GM19328 (cell line): ENCODE measurements around the gene ZNF438.
"Not testable (repeated sequence)": the region's sequence is repeated elsewhere in the genome, so short reads cannot be mapped to it uniquely, and the experiment has no call there.

Source experiments
- ATAC-seq: cut with Tn5 transposase; IDR thresholded peaks from one replicate; pipeline ENCODE4 v1.9.1; 2021; ENCODE audit warnings: mild to moderate bottlenecking, moderate library complexity; ENCODE audit not compliant: unreplicated experiment

Gene ZNF438

DNA sequence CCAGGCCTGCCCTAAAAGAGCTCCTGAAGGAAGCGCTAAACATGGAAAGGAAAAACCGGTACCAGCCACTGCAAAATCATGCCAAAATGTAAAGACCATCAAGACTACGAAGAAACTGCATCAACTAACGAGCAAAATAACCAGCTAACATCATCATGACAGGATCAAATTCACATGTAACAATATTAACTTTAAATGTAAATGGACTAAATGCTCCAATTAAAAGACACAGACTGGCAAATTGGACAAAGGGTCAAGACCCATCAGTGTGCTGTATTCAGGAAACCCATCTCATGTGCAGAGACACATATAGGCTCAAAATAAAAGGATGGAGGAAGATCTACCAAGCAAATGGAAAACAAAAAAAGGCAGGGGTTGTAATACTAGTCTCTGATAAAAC is 82.4 kb downstream of the ZNF438 start:
- ATAC-seq = not testable (repeated sequence)

DNA sequence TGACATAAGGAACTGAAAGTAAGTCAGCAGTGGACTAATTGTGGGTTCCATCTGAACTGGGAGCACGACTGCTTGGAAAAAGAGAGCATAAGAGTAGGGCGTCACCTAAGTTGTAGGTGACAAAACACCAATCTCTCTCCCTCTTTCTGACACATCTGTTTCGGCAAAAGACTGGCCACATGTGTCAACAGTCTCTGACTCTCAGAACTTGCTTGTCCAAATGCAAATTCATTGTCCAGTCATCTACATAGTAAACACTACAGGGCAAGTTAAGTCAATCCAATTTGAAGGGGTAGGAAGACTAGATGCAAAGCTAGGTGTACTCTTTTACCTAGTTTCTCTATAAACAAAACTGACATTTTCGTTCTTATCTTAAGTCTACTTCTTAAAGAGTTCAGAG is 87.7 kb downstream of the ZNF438 start:
- no peak for ATAC-seq

DNA sequence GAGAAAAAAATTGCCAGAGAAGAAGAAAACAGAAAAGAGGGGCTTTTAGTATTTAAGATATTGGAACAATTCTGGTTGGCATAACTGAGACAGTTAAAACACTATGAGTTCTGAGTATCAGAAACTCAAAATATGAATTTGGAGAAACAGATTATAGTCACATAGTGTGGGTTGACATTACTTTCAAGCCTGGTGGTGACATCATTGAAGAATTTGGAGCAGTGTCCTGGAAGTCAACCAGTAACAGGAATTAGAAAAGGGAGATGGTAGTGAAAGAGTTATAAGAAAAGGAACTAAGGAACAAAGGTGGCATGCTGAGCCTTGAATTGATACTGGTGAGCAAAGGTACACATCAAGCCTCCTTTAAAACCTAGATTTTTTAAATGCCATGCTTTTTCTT is 88.2 kb downstream of the ZNF438 start:
- ATAC-seq = no peak

DNA sequence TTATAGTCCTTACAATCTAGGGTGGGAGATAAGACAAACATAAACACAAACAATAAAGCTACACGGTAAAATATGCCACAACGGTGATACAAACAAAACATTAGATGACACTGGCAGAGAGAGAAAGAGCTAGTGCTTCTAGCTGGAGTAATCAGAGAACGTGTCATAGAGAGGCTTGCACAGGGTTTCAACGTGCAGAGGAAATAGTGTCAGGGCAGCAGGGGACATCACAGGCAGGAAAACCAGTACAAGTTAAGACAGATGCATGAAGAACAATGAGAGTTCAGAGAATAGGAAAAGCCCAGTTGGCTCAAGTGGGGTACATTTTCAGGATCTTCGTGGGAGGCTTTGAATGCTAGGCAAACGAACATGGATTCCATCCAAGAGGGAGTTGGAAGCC is 91.4 kb downstream of the ZNF438 start:
- ATAC-seq = no peak

DNA sequence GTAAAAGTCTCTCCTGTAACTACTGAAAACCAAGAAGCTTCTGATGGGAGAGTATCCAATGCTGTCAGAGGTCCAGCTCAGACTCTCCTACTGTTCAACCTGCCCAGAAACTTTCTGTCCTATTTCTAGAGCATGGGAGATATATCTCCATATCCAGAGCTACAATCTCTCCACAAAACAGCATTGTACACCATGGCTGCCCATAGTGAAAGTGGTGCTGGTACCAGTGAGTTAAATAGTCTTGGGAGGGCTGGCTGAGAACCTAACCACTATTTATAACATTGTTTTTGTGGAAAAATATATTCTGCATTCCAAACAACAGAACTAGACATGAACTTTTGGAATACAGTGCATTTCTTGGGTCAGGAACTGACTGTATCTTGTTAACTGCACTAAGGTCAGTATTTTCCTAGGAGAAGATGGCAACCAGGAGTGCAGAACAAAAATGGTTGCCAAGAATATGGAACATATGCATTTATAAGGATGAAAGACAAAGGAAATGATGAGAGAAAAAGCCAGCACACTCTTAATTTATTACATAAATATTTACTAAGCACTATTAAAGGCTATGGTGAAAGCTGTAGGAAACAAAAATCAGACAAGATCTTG is 91.9 kb downstream of the ZNF438 start:
- no peak for ATAC-seq

DNA sequence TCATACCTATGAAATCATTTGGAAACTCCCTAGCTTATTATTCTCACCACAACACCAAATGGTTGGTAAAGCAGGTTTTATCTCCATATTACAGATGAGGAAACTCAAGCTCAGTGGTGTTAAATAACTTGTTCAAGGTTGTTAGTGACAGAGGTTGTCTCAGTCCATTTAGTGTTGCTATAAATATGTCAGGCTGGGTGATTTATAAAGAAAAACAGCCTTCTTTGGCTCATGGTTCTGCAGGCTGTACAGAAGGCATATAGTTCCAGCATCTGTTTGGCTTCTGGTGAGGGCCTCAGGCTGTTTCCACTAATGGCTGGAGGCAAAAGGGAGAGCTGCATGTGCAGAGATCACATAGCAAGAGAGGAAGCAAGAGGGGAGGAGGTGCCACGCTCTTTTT is 96.6 kb downstream of the ZNF438 start:
- no peak for ATAC-seq

DNA sequence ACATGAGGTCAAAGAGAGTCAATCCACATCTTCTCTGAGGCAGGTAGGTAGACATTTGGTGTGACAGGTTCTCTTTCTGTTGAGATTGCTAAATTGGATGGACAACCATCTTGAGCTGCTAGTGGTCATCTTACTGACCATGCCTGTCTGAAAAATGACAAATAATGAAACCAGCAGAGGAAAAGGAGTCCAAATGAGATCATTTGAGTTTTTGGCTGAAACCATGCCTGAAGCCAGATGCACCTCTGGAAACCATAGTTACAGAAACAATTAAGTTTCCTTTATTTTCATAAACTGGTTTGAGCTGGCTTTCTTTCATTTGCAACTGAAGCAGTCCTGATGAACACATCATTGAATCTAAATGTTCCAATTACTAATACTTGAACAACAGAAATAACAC is 100.6 kb downstream of the ZNF438 start:
- ATAC-seq = no peak

DNA sequence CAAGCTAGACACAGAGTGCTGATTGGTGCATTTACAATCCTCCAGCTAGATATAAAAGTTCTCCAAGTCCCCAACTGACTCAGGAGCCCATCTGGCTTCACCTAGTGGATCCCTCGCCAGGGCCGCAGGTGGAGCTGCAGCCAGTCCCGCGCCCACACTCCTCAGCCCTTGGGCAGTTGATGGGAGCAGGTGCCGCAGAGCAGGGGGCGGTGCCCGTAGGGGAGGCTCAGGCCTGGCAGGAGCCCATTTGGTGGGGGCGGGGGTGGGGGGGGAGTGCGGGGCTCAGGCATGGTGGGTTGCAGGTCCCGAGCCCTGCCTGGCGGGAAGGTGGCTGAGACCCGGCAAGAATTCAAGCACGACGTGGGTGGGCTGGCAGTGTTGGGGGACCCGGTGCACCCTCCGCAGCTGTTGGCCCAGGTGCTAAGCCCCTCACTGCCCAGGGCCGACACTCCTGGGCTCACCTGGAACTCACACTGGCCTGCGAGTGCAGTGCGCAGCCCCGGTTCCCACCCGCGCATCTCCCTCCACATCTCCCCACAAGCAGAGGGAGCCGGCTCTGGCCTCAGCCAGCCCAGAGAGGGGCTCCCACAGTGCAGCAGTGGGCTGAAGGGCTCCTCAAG is 101.7 kb downstream of the ZNF438 start:
- ATAC-seq = no peak

DNA sequence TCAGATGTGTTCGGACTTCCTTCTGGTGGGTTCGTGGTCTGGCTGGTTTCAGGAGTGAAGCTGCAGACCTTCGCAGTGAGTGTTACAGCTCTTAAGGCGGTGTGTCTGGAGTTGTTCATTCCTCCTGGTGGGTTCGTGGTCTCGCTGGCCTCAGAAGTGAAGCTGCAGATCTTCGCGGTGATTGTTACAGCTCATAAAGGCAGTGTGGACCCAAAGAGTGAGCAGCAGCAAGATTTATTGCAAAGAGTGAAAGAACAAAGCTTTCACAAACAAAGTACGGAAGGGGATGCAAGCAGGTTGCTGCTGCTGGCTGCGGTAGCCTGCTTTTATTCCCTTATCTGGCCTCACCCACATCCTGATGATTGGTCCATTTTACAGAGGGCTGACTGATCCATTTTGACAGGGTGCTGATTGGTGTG is 102.3 kb downstream of the ZNF438 start:
- ATAC-seq = not testable (repeated sequence)

DNA sequence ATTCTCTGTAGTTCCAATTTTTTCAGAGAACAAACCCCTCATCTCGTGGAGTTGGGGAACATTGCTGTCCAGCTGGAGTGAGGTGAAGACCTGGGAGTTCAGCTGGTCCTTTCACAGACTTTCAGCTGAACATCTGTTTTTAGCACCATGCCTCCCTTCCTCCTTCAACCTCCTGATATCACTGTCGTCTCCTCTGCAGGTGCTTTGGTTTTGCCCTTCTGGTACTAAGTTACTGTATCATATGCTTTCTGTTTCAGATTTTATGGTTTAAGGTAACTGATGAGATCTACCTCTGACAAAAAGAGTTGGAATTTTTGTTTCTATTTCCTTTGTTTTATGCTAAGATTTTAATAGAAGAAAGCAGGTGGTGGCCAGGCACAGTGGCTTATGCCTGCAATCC is 102.9 kb downstream of the ZNF438 start:
- ATAC-seq = no peak

DNA sequence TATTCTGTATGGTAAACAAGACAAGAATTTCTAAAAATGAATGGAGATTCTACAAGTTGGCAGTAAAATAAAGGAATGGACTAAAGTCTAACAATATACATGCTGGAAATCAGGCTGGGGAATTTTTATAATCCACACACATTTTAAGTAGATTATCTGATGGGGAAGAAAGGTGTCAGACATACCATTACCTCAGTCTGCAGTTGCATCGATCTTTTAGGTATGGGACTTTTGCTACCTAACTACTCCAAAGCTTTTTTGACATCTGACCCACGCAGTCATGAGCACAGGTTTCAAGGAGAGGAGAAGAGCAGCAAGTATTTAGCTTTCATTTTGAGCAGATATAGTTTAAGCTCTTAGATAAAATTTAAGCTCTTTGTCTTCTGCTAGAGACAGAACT is 113.0 kb downstream of the ZNF438 start:
- no peak for ATAC-seq

DNA sequence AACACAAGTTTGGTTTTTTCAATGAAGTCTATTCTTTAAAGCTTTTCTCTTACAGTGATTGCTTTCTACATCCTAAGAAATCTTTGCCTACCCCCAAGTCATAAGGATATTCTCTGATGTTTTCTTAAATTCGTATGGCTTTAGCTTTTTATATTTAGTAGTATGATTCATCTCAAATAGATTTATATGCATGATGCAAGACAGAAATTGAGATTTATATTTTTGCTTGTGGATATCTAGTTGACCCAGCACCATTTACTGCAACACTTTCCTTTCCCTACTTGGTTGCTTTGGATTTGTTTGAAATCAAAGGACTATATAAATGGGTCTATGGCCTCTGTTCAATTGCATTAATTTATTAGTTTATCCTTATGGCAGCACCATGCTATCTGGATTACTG is 113.9 kb downstream of the ZNF438 start:
- no peak for ATAC-seq

DNA sequence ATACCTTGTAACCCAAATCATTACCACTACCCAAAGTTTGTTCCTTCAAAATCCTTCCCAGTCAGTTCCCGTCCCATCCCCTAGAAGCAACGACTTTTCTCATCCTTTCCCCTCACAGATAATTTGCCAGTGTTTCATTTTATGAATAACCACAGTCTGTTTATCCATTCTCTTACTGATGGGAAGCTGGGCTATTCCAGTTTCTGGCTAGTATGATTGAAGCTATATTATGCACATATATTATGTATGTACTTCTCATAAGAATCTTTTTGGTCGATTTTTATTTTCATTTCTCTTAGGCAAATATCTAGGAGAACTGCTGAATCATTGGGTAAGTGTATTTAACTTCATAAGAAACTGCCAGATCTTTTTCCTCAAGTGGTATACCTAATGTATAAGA is 114.6 kb downstream of the ZNF438 start:
- no peak for ATAC-seq

DNA sequence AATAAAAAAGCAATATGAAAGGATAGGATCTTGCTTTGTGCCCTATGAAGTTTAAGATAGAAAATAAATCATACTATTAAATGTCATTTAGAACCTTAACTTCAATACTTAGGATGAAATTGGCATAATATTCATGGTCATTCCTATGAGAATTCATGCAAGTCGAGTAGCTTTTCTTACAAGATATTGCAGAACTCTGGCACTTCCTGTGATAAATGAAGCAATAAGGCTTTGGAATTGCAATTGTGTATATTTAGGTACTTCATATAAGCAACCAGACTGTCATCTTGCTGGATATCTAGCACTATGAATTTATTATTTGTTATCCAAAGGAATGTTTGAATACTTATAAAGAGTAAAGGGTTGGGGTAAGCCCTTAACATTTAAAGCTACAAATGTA is 116.5 kb downstream of the ZNF438 start:
- no peak for ATAC-seq

DNA sequence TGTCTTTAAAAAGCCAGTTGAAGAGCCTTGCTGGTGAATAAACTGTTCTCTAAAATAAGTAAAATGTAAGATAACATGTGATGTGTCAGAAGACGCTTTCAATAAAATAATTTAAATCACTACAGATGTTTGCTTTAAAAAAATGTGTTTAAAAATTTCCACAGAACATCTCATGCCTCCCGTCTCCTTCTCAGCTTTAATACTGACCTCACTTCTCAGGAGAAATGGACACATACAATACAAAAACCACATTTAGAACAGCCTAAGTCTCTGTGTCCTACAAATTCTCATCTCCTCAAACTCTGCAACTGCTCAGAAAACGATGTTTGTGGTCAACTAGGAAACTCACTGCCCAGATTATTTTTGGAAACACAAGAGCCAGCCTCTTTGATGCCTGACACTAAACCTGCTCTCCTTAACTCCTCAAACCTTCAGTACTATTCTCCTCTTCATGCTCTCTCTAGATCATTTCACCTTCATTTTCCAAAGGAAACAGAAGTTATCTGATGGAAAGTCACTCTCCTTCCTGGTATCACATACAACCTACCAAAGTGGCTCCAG is 120.3 kb downstream of the ZNF438 start:
- ATAC-seq = no peak

DNA sequence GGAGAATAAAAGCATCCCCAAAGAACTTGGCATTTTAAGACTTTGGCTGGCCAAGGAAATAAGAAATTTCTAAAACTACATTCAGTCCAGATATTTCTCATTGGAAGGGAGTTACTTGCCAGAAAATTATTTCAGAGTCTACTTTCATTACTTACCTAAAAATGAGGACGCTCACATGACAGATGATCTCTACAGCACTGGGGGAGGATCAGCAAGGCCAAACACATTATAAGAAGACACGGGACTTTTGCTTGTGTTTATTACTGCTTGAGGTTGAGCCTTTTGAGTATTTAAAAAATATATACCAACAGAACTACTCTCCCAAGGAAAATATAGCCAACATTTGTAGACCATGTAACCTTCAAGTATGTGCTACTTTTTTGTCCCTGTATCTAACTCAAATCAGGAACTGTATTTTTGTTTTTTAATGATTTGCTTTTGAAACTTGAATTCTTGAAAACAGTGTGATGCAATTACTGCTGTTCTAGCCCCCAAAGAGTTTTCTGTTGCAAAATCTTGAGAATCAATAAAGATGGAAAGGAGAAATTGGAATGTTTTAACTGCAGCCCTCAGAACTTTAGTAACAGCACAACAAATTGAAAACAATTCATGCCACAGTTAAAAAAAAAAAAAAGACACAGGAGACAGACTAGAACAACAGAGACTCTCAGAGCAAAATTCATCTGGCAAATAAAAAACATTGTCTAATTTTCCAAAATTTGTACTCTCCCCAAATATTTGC is 128.1 kb downstream of the ZNF438 start:
- no peak for ATAC-seq

DNA sequence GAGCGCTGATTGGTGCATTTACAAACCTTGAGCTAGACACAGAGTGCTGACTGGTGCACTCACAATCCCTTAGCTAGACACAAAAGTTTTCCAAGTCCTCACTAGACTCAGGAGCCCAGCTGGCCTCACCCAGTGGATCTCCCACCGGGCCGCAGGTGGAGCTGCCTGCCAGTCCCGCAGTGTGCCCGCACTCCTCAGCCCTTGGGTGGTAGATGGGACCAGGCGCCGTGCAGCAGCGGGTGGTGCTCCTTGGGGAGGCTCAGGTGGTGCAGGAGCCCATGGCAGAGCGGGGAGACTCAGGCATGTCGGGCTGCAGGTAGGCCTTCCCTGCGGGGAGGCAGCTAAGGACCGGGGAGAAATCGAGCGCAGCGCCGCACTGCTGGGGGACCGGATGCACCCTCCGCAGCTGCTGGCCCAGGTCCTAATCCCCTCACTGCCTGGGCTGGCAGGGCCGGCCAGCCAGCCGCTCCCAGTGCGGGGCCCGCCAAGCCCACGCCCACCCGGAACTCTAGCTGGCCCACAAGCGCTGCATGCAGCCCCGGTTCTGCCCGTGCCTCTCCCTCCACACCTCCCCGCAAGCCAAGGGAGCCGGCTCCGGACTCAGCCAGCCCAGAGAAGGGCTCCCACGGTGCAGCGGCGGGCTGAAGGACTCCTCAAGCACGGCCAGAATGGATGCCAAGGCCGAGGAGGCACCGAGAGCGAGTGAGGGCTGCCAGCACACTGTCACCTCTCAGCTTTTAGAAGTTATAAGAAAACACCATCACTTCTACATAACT is 128.9 kb downstream of the ZNF438 start:
- ATAC-seq = no peak

DNA sequence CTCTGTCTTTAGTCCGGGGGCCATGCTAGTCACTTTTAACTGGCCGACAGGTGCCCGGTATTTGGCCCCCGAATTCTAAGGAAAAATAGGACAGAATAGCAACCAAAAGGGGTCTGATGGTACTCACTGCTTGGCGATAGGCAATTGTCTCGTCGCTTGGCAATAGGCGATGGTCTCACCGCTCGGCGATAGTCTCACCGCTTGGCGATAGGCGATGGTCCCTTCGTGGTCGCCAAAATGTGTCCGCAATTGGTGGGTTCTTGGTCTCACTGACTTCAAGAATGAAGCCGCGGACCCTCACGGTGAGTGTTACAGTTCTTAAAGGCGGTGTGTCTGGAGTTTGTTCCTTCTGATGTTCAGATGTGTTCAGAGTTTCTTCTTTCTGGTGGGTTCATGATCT is 130.2 kb downstream of the ZNF438 start:
- not testable (repeated sequence) for ATAC-seq

DNA sequence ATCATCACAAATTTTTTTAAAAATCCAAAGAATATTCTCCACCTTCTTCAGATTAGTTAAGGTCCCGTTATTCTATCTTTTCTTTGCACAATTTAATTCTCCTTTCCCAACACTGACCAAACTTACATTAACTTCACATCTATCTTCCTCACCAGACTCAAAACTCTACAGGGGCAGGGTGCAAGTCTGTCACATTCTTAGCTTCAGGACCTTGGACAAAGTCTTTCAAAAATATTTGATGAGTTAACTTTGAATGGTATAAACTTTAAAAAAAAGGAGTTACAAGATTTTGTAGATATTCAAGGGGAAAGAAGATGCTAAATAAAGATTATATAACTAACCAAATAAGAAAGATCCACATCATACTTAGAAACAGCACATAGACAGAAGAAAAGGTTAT is 132.7 kb downstream of the ZNF438 start:
- no peak for ATAC-seq

DNA sequence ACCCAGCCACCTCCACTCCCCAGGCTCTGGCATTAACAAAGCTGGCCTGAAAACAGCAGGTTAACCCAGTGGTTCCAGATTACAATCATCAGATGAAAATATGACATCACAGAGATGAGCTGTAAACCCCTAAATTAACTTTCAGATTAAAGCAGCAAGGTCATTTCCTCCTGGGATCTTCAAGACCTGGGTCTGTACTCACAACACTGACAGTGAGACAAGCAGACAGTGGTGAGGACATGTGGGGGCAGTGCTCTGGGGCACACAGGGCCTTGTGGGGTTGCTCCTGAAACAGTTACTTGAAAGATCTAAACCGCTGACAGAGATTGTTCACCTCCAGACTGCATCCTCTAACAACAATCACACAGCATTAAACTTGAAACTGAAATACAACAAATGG is 134.1 kb downstream of the ZNF438 start:
- ATAC-seq = no peak

DNA sequence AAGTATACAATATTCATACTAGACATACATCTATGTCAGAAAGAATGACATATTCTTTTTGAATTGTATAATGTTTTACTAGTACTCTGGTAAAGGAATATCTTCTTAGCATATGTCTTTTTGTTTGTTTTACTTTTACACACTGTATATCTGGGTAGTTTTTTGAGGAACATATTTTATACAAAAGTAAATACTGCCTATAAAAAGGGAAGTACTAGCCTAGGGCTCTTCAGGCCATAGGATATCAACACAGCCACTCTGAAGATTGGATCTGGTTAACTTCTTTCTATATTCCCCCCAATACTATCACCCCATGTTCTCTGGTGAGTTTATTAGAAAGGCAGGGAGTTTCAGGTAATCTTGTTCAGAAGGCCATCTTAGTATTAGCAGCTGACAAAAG is 134.6 kb downstream of the ZNF438 start:
- no peak for ATAC-seq
